ENCODE data around the gene PIK3IP1.

PIK3IP1 gene

GRCh38 chr22:31308181-31308580 is 15.9 kb upstream of the PIK3IP1 start:
- TF ChIP-seq FOXP2 (optimal IDR thresholded peaks at IDR 0.05; ENCODE audit: borderline replicate concordance, extremely low read depth, extremely low read length, insufficient read depth) = no peak
- no peak for TF ChIP-seq REST (IDR thresholded peaks at IDR 0.05; ENCODE audit: insufficient read depth in 1 of 2, low read depth in 2 of 2, low read length in 2 of 2)
- no peak for TF ChIP-seq TAF1 (IDR thresholded peaks at IDR 0.05; ENCODE audit: borderline replicate concordance, insufficient read depth, low read length)
- TF ChIP-seq SIN3A (IDR thresholded peaks at IDR 0.05; ENCODE audit: borderline replicate concordance, insufficient read depth, low read length) = no peak
- TF ChIP-seq POLR2AphosphoS5 (IDR thresholded peaks at IDR 0.05; ENCODE audit: low read depth, low read length) = no peak

GRCh38 chr22:31305194-31305593 is 12.9 kb upstream of the PIK3IP1 start:
- TF ChIP-seq REST (IDR thresholded peaks at IDR 0.05; ENCODE audit: insufficient read depth in 1 of 2, low read depth in 2 of 2, low read length in 2 of 2) (no peak), FOXP2 (optimal IDR thresholded peaks at IDR 0.05; ENCODE audit: borderline replicate concordance, extremely low read depth, extremely low read length, insufficient read depth) (no peak), TAF1 (IDR thresholded peaks at IDR 0.05; ENCODE audit: borderline replicate concordance, insufficient read depth, low read length) (no peak), POLR2AphosphoS5 (IDR thresholded peaks at IDR 0.05; ENCODE audit: low read depth, low read length) (no peak), SIN3A (IDR thresholded peaks at IDR 0.05; ENCODE audit: borderline replicate concordance, insufficient read depth, low read length) (no peak)

- TF ChIP-seq FOXP2 (optimal IDR thresholded peaks at IDR 0.05; ENCODE audit: borderline replicate concordance, extremely low read depth, extremely low read length, insufficient read depth) (no peak), SIN3A (IDR thresholded peaks at IDR 0.05; ENCODE audit: borderline replicate concordance, insufficient read depth, low read length) (no peak), TAF1 (IDR thresholded peaks at IDR 0.05; ENCODE audit: borderline replicate concordance, insufficient read depth, low read length) (no peak), REST (IDR thresholded peaks at IDR 0.05; ENCODE audit: insufficient read depth in 1 of 2, low read depth in 2 of 2, low read length in 2 of 2) (no peak)
Observed at GRCh38 chr22:31302537-31302936, 10.2 kb upstream of the PIK3IP1 start.

- TF ChIP-seq SIN3A (IDR thresholded peaks at IDR 0.05; ENCODE audit: borderline replicate concordance, insufficient read depth, low read length) = no peak
Observed at GRCh38 chr22:31302006-31302405, 9.7 kb upstream of the PIK3IP1 start.

GRCh38 chr22:31300896-31301295 is 8.6 kb upstream of the PIK3IP1 start:
- TF ChIP-seq REST (IDR thresholded peaks at IDR 0.05; ENCODE audit: insufficient read depth in 1 of 2, low read depth in 2 of 2, low read length in 2 of 2) (no peak), FOXP2 (optimal IDR thresholded peaks at IDR 0.05; ENCODE audit: borderline replicate concordance, extremely low read depth, extremely low read length, insufficient read depth) (no peak), SIN3A (IDR thresholded peaks at IDR 0.05; ENCODE audit: borderline replicate concordance, insufficient read depth, low read length) (no peak), POLR2AphosphoS5 (IDR thresholded peaks at IDR 0.05; ENCODE audit: low read depth, low read length) (no peak), TAF1 (IDR thresholded peaks at IDR 0.05; ENCODE audit: borderline replicate concordance, insufficient read depth, low read length) (no peak)
